Jurkat, Clone E6-1 (cell line): ENCODE data around the gene JMJD7.

Experiments used
- DNase-seq: peaks from one replicate; pipeline ENCODE4 v3.0.0-alpha.2; 2011; ENCODE audit warnings: low read depth, low spot score
- H3K4me3 ChIP-seq: 2 replicates; pipeline ENCODE4 v1.5.1; 2011; ENCODE audit warnings: mild to moderate bottlenecking, low read length, control low read depth, moderate library complexity

The JMJD7 gene

GRCh38 chr15:41855261-41855961 lies 27.5 kb downstream of the JMJD7 start:
- no peak overlapping the region for H3K4me3 ChIP-seq
- DNase-seq: no peak

DNA sequence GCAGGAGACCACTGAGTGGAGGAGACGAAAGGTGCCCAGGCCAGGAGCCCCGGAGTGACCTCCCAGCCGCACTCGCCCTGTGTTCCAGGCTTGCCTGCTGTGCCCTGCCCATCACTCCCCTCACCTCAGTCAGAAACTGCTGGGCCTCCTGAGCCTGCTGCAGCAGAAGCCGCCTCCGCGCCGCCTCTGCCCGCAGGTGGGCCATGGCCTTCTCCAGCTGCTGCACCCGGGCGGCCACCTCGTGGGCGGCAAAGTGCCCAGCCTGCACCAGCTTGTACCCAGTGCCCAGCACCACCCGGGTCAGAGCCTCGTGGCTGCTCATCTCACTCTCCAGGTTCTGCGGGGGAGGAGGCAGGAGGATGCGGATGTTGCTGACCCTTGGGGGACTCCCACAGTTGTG lies 28.4 kb downstream of the JMJD7 start:
- DNase-seq: no peak
- H3K4me3 ChIP-seq: no peak overlapping the region

DNA sequence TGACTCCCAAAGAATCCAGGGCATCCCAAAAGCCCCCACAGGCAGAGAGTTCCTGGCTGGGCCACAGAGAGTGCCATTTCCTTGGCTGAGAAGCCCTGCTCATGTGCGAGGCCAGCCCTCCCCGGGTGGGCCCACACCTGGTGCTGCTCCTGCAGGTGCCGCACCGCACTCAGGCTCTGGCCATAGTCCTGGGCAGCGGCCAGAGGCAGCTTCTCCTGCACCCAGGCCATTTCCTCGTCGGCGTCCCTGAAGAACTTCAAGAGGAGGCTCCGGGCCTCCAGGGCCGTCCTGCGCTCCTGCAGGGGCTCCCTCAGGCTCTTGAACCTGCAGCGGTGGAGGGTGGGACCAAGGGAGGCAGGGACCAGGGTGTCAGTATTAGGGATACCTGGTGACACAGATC lies 28.8 kb downstream of the JMJD7 start:
- no peak for DNase-seq
- no peak overlapping the region for H3K4me3 ChIP-seq

DNA sequence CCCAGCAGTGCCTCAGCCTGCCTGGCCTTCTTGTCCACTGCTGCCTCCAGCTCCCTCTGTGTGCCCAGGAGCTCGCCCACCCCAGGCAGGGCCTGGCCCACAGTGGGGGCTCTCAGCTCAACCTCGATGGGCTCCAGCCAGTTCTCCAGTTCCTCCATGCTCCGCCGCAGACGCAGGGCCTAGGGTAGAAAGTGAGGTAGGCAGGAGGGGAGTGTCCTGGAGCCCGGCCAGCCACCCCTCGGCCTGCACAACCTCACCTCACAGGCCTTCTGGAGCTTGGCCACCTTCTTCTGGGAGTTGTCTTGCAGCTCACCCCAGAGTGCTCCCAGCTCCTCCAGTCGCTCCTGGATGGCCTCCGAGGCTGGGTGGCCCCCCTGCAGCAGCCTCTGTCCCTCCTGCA lies 29.4 kb downstream of the JMJD7 start:
- no peak overlapping the region for H3K4me3 ChIP-seq
- DNase-seq: no peak

- DNase-seq: no peak
- H3K4me3 ChIP-seq: no peak overlapping the region
Observed at GRCh38 chr15:41858756-41859155, 30.9 kb downstream of the JMJD7 start.

DNA sequence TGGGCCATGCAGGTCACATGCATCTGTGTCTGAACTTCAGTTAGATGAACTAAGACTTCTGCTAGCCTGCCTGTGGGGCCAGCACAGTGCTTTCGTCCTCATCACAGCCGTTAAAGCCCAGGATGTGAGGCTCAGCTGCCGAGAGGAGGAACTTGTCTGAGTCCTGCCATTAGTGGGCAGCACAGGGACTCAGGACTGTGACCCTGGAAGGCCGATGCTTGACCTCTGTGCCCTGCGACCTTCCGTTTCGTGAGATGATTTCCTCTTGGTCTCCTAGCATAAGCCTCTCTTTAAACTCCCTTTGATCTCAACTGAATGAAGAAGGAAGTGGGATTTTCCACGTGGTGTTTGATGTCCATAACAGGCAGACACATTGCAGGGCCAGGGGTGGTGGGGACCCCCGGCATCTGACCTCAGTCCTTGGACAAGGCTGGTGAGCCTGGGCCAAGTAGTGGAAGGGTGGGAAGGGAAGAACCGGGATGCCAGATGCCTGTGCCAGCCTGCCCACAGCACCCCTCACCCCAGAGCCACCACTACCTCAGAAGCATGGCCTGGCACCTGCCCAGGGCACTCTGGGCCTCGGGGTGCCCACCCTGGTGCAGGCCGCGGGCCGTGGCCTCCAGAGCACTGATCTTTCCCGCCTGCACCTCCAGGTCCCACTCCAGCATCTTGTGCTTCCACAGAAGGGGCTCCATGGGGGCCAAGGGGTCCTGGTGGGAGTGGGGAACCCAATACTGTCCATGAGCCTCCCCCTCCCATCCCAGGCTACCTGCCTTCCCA lies 32.3 kb downstream of the JMJD7 start:
- DNase-seq: peak; percentile 14
- no peak overlapping the region for H3K4me3 ChIP-seq

- H3K4me3 ChIP-seq: no peak overlapping the region
- DNase-seq: no peak
Observed at GRCh38 chr15:41861736-41862356, 34.0 kb downstream of the JMJD7 start.

DNA sequence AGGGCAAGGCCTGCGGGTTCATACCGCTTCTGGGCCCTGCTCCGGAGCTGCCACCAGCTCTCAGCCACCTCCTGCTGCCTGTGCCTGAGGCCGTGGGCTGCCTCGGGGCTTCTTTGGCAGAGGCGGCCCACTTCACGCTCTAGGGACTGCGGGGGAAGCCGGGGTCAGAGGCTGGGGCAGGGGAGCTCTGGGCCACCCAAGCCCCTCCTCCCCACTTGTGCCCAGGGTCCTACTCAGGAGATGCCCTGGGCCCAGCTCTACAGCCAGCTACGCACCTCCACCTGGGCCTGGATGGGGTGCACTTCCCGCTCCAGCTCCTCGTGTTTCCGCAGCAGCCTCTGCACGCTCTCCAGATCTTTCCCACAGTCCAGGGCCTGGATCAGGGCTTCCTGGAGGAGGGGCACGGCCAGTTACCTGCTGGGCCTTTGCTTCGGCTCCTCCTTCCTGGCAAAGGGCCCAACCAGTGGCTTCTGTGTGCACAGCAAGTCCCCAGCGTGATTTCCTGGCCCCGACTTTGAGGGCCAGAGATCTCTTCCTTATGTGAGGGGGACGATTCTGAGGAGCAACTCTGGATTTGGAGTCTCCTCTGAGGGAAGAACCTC lies 34.7 kb downstream of the JMJD7 start:
- DNase-seq: no peak
- H3K4me3 ChIP-seq: no peak overlapping the region

- H3K4me3 ChIP-seq: no peak overlapping the region
- no peak for DNase-seq
Observed at GRCh38 chr15:41865490-41866055, 37.7 kb downstream of the JMJD7 start.

- DNase-seq: no peak
- H3K4me3 ChIP-seq: no peak overlapping the region
Observed at GRCh38 chr15:41866263-41866703, 38.4 kb downstream of the JMJD7 start.

- H3K4me3 ChIP-seq: no peak overlapping the region
- no peak for DNase-seq
Observed at GRCh38 chr15:41866872-41867579, 39.1 kb downstream of the JMJD7 start.

- H3K4me3 ChIP-seq: no peak overlapping the region
- no peak for DNase-seq
Observed at GRCh38 chr15:41868321-41868720, 40.4 kb downstream of the JMJD7 start.

GRCh38 chr15:41869770-41870688 lies 42.1 kb downstream of the JMJD7 start:
- no peak for DNase-seq
- no peak overlapping the region for H3K4me3 ChIP-seq

DNA sequence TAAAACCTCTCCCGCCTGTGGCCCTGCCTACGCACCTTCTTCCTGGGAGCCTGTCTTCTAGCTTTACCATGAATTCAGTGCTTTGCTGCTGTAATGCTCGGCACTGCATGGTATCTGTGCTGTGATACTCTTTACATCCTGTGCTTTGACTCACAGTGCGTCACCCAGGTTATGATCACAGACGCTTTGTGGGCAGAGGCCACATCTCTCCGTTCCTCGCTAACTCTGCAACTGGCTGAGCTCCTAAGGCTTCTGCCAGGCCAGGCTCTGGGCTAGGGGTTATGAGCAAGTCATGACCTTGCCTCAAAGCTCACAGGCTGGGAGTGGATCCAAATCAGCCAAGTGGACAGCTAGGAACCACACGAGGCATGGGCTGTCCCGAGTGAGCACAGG lies 42.8 kb downstream of the JMJD7 start:
- H3K4me3 ChIP-seq: no peak overlapping the region
- DNase-seq: peak; percentile 57

GRCh38 chr15:41871175-41871905 lies 43.4 kb downstream of the JMJD7 start:
- no peak for DNase-seq
- H3K4me3 ChIP-seq: no peak overlapping the region

DNA sequence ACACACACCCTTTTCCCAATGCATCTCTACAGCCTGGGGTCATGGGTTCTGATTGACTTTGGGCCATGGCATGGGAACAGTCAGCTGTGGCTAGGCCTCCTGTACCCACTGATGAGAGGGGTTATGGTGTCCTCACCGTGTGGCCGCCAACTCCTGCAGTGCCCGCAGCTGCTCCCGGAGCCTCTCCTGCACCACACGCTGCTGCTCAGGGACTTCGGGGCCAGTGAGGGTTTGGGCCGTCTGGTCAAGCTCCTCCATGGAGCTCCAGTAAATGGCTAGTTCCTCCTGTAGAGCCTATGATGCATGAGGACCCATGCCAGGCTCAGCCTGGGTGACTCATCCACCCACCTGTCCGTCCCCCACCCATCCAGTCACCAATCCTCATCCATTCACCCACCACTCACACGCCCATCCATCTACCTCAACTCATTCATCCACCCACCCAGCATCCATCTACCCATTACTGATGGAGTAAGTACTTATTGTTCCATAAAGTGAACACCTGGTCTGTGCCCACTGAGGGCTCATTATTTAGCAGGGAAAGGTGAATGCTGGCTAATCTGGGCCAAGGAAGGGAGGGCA lies 44.4 kb downstream of the JMJD7 start:
- no peak overlapping the region for H3K4me3 ChIP-seq
- DNase-seq: no peak

- DNase-seq: no peak
- no peak overlapping the region for H3K4me3 ChIP-seq
Observed at GRCh38 chr15:41873711-41874110, 45.8 kb downstream of the JMJD7 start.
